ENCODE results near the gene VPS13C.
"Not testable (repeated sequence)": the region's sequence is repeated elsewhere in the genome, so short reads cannot be mapped to it uniquely, and the experiment has no call there.

The VPS13C gene

GRCh38 chr15:62027916-62028315 is 32.3 kb downstream of the VPS13C start:
- no peak for DNase-seq

- DNase-seq: no peak
Measured at GRCh38 chr15:62027263-62027565, 33.0 kb downstream of the VPS13C start.

GRCh38 chr15:62026487-62027262 is 33.6 kb downstream of the VPS13C start:
- DNase-seq: no peak

GRCh38 chr15:62021991-62022600 is 38.2 kb downstream of the VPS13C start:
- no peak for DNase-seq

GRCh38 chr15:62020576-62021160 is 39.6 kb downstream of the VPS13C start:
- DNase-seq: no peak

GRCh38 chr15:62005354-62005753 is 54.9 kb downstream of the VPS13C start:
- not testable (repeated sequence) for DNase-seq

- DNase-seq: no peak
Measured at GRCh38 chr15:61997786-61998185, 62.5 kb downstream of the VPS13C start.

- DNase-seq: no peak
Measured at GRCh38 chr15:61996056-61996635, 64.1 kb downstream of the VPS13C start.

GRCh38 chr15:61994216-61994615 is 66.0 kb downstream of the VPS13C start:
- DNase-seq: no peak

GRCh38 chr15:61992518-61992917 is 67.7 kb downstream of the VPS13C start:
- no peak for DNase-seq

- DNase-seq: no peak
Measured at GRCh38 chr15:61989667-61990066, 70.6 kb downstream of the VPS13C start.

GRCh38 chr15:61987824-61988223 is 72.4 kb downstream of the VPS13C start:
- DNase-seq: no peak

- DNase-seq: no peak
Measured at GRCh38 chr15:61983081-61983480, 77.2 kb downstream of the VPS13C start.

GRCh38 chr15:61978225-61978624 is 82.0 kb downstream of the VPS13C start:
- DNase-seq: no peak

- DNase-seq: no peak
Measured at GRCh38 chr15:61974759-61975158, 85.5 kb downstream of the VPS13C start.

GRCh38 chr15:61974118-61974517 is 86.1 kb downstream of the VPS13C start:
- no peak for DNase-seq

GRCh38 chr15:61951949-61952348 is 108.3 kb downstream of the VPS13C start:
- no peak for DNase-seq

GRCh38 chr15:61946778-61947177 is 113.5 kb downstream of the VPS13C start:
- no peak for DNase-seq

- no peak for DNase-seq
Measured at GRCh38 chr15:61943992-61944391, 116.3 kb downstream of the VPS13C start.

- no peak for DNase-seq
Measured at GRCh38 chr15:61938249-61938648, 122.0 kb downstream of the VPS13C start.

GRCh38 chr15:61936528-61937195 is 123.6 kb downstream of the VPS13C start:
- DNase-seq: no peak

- DNase-seq: no peak
Measured at GRCh38 chr15:61935493-61935892, 124.8 kb downstream of the VPS13C start.

- no peak for DNase-seq
Measured at GRCh38 chr15:61929452-61929851, 130.8 kb downstream of the VPS13C start.

GRCh38 chr15:61923173-61923572 is 137.1 kb downstream of the VPS13C start:
- no peak for DNase-seq

Measured in activated T-cell treated with anti-CD3 and anti-CD28 coated beads, Interleukin-2, amount 50 U/mL, for 48 hours (primary cell).